ENCODE results near the gene LDB2.

GRCh38 chr4:16767251-16767650, 131.2 kb downstream of the LDB2 start:
- TF ChIP-seq CTCF (conservative IDR thresholded peaks at IDR 0.05 in 1 of 2, IDR thresholded peaks at IDR 0.05 in 1 of 2; ENCODE audit: low read depth in 1 of 2, low read length in 2 of 2) (no peak), EZH2 (IDR thresholded peaks at IDR 0.05; ENCODE audit: low read length, missing control alignments) (no peak)
